HG02759 (cell line): ENCODE measurements around the gene TYW1.
"Not testable (repeated sequence)": the region's sequence is repeated elsewhere in the genome, so short reads cannot be mapped to it uniquely, and the experiment has no call there.

Experiments
- ATAC-seq: cut with Tn5 transposase; IDR thresholded peaks from one replicate; pipeline ENCODE4 v1.9.1; 2021; ENCODE audit warnings: mild to moderate bottlenecking, moderate library complexity; ENCODE audit not compliant: unreplicated experiment

Gene TYW1

DNA sequence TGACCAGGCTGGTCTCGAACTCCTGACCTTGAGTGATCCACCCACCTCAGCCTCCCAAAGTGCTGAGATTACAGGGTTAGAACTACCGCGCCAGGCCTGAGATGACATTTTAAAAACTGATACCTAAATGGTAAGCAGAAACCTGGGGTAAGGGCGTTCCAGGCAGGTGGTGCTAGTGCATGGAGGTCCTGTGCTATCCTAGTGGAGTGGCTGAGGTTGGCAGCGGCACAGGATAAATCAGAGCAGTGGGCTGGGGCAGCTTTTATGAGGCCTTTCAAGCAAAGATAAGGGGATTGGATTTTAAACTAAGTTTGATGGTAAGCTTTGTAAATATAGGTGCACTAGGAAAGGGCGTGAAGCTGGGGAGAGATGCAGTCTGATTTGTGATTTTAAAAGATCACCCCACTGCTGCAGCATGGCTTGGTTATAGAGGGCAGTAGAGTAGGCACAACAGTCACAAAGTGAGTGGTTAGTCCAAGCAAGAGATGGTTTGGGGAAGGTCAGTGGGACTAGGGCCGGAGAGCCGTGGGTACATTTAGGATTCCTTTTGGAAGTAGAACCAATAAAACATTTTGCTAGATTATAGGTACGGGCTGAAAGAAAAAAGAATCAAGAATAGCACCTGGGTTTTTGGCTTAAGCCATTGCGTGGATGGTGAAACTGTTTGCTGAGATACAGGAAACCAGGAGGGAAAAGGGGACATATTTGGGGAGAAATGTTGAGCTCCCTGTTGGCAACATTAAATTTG lies 188.5 kb downstream of the TYW1 start:
- ATAC-seq, result not testable (repeated sequence)

DNA sequence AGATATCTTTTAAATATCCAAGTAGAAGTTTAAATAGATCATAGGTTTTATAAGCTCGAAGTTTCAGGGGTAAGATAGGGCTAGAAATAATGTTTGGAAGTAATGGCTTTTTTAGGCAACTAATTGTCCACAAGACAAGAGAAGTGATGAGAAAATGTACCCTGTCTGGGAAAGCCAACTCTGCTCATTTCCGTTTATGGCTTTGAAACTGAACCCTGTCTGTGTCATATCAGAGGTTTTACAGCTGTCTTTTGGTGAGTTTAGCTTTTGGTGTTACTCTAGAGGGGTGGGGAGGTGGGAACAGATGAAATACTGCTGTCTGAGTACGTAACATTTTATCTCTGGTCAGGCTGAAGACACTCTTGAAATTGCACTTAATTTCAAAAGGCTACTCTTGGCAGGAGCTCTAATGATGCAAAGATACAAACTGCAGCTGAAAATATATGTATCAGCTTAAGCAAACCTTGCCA lies 189.1 kb downstream of the TYW1 start:
- not testable (repeated sequence) for ATAC-seq

DNA sequence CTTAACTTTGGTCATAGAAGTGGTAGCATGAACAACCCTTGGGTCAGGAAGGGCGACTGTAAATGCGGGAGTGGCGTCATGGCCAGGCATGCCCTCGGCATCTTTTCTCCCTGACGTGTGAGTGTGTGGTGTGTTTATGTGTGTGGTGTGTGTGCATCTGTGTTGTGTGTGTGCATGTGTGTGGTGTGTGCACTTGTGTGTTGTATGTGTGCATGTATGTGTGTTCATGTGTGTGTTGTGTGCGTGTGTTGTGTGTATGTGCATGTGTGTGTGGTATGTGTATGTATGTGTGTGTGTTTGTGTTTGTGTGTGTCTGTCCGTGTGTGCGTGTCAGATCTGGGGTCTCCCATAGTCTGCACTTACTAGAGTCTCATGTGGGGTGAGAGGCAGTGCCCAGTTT lies 192.5 kb downstream of the TYW1 start:
- ATAC-seq, result not testable (repeated sequence)

DNA sequence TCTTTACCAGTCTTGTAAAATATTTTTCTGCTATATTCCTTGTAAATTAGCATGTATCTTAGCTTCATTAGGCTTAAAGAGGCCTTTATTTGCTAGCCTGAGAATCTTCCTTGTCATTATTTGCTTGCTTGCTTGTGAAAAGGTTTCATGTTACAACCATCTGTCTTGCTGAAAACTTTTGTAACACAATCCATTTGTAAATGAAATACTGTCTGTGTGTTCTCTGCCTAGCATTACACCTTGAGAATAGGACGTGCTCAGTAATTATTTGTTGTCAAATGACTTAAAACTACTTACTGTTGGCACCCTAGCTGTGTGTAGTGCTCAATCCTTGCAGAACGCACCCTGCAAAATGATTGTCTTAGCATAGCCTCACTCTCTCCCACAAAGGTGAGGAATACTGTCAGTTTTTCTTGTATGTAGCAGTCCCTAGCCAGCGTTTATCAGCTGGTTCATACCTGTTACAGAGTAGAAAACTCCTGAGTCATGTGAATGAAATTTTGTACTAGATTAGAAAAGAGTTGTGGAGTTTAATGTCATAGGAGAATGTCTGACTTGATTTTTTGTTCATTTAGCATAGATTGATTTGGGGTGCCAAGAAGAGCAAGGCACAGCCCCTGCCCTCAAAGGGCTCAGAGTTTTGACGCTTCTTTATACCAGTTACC lies 193.3 kb downstream of the TYW1 start:
- ATAC-seq, result not testable (repeated sequence)

DNA sequence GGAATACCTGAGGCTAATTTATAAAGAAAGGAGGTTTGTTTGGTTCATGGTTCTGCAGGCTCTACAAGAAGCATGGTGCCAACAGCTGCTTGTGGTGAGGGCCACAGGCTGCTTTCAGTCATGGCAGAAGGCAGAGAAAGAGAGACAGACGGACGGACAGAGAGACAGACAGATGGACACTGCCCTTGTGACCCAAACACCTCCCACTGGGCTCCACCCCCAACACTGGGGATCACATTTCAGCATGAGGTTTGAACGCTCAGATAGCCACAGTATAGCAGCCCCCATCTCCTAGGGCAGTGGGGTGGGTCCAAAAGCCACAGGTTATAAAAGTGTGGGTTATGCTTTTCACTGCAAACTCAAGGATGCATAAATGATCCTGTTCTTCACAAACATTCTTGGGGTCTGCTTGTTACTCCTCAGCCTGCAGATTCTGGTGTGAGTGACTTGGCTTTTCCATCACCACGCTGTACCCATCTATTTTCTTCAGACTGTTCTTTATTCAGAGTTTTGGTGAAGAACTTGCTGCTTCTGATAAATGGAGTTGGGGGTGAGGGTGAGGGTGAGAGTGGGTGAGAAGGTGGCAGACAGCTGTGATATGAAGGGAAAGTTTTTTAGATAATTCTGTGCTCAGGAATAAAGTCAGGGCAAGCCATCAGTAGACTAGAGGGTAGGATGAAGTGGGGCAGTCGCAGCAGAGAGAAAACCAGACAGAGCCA lies 194.5 kb downstream of the TYW1 start:
- not testable (repeated sequence) for ATAC-seq

DNA sequence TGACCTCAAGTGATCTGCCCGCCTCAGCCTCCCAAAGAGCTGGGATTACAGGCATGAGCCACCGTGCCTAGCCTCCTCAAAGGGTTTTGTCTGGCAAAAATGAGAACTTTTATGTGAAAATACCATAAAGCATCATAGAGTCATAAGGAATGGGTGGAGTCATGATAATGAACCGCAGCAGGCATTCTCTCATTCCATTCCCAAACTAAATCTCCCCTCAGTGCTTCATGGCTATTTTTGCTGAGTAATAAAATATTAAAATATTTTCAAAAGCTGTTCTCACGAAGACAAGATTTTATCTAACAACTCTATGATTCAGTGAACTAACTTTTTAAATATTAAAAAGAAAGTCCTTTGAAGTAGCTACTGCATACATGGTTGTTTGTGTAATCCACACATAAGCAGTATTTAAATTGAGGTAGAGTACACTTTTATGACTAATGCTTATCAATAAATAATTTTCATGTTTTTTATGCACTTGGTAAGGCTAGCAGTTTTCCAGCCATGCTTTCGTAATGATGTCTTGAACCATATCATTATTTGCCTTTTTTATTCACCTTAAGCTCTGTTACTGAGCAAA lies 195.6 kb downstream of the TYW1 start:
- ATAC-seq, result not testable (repeated sequence)

DNA sequence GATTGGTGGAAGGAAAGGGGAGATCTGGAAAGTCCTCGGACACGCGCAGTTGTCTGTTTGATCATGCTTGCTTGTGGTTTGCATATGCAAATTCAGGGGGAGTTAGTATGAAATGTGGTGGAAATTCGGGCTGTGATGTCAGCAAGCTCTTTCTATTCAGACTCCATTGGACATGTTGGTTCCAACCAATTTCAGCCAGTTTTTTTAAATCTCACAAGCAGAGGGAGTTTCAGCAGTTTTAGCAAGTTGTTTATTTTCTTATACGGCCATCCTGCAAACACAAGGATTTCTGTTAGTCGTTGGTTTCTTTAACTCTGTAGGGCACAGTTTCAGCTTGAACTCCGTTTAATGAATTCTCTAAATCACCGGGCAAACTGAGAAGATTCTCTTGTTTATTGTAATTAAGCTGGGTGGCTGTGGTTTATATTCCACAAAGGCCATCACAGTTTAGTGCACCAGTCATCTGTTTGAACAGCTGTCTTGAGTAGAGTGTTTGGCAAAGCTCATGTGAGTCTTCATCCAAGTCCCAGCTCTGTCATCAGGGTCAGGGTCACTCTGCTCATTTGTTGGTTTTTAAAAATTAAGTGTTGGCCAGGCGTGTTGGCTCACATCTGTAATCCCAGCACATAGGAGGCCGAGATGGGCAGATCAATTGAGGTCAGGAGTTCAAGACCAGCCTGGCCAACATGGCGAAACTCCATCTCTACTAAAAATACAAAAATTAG lies 196.4 kb downstream of the TYW1 start:
- not testable (repeated sequence) for ATAC-seq

DNA sequence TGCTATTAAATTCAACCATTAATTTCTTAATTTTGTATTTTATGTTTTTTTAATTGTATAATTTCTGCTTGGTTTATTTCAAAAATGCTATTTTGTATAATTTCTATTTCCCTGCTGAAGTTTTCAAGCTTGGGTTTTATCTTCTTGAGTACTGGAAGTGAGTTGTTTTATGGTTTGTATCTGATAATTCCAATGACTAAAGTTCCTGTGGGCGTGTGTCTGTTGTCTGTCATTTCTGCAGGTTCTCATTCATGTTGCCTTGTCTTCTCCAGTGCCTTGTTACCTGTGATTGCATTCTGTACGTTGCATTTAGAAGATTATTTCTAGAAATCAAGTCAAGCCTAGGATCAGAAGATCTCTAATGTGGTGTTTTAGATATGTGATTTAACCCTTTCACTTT lies 199.5 kb downstream of the TYW1 start:
- not testable (repeated sequence) for ATAC-seq

DNA sequence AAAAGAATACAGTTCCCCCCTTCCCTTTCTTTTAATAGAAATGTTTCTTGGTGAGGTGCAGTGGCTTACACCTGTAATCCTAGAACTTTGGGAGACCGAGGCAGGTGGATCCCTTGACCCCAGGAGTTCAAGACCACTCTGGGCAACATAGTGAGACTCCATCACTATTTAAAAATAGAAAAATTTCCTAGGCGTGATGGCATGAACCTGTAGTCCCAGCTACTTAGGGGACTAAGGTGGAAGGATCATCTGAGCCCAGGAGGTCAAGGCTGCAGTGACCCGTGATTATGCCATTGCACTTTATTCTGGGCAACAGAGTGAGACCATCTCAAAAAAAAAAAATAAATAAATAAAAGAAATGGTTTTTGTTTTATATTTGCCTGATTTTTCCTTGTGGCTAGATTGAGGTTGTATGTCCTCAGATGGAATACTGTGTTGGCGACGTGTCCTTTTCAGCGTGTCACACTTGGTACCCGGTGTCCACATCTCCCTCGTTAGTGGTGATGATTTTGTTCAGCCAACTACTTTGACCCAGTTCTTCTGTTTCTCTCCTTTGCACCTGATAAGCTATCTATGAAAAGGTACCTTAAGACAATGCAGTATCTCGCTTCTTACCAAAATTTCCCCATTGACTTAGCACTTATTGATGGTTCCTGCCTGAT lies 202.4 kb downstream of the TYW1 start:
- not testable (repeated sequence) for ATAC-seq

DNA sequence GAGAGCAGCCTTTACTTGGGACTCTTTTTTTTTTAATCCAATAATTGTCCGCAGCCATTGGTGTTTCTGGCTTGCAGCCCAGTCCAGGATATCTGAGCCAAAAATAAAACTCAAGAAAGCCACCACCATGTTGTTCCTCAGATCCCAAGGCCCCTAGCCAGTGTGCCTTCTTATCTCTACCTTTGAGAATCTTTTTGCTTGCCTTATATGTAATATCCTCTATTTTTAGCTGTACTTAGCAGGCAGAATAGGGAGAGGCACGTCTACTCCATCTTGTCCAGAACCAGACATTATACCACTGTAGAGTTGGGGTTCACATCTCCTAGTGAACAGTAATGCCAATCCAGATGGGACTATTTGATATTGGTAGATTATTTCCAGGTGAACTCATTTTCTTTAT lies 209.1 kb downstream of the TYW1 start:
- not testable (repeated sequence) for ATAC-seq

DNA sequence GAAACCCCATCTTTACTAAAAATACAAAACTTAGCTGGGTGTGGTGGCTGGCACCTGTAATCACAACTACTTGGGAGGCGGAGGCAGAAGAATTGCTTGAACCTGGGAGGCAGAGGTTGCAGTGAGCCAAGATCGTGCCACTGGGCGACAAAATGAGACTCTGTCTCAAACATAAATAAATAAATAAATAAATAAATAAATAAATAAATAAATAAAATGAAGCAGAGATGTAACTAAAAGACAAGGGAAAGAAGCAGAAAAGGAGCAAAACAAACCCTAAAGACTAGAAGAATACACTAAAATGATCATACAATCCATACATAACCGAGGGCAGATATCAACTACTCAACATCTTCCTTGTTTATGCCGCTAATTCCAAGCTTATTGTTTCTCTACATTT lies 209.8 kb downstream of the TYW1 start:
- ATAC-seq, result no peak

DNA sequence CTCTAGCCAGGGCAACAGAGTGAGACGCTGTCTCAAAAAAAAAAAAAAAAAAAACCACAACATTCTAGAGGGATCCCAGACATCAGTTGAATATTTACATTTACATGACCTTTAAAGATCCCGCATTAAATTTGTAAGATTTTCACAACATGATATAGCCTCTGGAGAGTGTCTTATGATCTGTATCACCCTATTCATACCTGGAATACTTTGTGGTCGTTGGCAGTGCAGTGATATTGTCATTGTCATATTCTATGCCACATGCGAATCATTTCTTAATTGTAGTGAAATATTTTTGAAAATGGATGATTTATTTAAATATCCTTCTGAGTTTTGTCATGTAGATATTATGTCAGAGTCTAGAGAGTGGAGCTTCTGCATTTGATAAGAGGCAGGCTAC lies 212.0 kb downstream of the TYW1 start:
- not testable (repeated sequence) for ATAC-seq

DNA sequence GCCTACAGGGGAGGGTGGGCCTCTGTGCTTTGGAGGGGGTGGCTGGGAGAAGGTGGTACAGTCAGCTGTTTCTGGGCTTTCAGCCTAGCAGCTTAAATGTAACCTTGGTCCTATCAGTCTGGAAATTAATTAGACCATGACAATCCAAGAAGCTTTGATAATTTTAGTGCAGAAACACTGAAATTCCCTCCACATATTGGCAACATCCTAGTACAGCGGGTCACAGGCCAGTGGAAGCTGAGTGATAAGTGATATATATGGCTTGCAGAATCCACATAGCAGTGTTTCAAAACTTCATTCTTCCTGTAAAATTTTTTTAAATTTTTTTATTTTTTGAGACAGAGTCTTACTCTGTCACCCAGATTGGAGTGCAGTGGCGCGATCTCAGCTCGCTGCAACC lies 212.6 kb downstream of the TYW1 start:
- no peak for ATAC-seq

DNA sequence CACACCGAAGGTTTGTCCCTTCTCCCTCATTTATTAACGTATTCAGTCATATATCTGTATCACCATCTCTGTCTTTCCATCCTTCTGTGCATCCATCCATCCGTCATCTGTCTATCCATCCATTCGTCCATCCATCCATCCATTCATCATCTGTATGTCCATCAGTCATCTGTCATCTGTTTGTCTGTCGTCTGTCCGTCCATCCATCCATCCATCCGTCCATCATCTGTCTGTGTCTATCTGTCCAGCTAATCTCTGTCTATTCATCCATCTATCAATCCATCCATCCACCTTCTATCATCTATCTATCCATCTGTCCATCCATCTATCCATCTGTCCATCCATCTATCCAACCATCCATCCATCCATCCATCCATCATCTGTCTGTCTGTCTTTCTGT lies 213.9 kb downstream of the TYW1 start:
- ATAC-seq, result no peak

DNA sequence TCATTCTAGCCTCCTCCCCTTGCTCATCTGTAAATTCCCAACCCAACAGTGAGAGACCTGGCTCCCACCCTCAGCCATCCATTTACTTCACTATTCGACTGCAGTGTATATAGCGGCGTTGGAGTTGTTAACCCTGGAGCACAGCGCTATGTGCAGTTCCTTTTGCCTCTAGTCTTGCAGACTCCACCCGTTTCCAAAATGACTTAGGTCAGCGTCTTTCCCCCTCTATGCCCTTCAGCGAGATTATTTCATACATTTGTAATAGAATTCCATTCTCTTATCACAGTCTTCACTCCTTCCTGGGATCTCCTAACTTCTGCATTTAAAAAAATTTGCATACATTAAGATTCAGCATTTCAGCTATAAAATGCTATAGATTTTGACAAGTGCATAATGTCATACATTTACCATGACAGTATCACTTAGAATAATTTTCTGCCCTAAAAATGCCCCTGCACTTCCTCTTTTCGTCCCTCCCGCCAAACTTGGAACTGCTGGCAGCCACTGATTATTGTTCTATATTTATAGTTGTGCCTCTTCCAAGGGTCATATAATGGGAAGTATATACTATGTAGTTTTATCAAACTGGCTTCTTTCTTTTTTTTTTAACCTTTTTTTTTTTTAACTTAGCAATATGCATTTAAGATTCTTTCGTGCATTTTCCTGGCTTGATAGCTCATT lies 215.2 kb downstream of the TYW1 start:
- not testable (repeated sequence) for ATAC-seq

DNA sequence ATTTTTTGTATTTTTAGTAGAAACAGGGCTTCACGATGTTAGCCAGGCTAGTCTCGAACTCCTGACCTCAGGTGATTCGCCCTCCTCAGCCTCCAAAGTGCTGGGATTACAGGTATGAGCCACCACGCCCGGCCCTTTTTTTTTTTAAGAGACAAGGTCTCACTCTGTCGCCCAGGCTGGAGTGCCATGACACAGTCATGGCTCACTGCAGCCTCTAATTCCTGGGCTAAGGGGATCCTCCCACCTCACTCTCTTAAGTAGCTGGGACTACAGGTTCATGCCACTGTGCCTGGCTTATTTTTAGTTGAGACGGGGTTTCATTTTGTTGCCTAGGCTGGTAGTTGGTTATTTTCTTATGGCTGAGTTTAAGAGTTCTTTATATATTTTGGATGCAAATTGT lies 216.4 kb downstream of the TYW1 start:
- ATAC-seq, result not testable (repeated sequence)

DNA sequence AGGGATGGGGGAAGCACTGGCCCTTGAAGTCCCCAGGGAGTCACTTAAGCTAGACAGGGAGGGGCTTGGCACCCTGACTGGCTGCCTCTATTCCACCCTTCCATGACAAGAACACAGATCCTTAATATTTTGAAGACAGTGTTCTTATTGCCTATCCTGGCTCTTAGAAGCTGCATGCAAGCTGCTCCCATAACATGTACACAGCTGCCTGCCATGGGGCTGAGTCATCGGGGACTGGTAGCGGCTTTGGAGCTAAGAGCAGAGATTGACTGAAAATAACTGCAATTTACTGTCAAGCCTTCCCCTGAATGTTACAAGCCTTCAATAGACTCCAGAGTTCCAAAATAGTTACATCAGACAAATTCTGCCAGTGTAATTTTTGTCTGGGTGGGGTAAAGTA lies 226.9 kb downstream of the TYW1 start:
- not testable (repeated sequence) for ATAC-seq

DNA sequence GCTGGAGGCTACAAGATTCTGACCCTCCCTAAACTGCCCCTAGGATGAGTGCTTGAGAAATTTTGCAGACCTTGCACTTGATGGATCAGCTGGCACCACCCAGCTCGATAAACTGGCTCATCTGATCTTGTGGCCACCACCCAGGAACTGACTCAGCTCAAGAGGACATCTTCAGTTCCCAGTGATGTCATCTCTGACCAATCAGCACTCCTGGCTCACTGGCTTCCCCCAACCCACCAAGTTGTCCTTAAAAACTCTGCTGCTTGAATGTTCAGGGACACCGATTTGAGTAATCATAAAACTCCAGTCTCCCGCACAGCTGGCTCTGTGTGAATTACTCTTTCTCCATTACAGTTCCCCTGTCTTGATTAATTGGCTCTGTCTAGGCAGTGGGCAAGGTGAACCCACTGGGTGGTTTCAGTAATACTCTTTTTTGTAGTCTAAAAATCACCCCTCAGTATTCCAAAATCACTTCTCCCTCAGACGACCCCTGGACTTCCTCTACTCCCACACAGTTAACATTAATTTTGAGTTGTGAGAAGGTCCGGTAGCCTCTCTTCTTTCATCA lies 229.8 kb downstream of the TYW1 start:
- ATAC-seq, result not testable (repeated sequence)

DNA sequence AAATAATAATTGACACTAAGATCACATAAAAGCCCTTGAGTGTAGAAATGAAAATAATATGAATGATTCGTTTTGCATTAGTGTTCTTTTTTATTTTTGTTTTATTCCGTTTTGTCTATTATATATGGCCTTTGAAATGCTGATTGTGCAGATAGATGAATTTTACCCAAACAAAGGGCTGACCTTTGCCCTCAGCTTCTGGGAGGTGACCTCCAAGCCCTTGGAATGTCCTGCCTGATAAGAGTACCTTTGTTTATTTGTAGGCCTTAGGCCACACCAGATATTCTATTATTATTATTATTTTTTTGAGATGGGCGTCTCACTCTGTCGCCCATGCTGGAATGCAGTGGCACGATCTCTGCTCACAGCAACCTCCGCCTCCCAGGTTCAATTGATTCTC lies 230.3 kb downstream of the TYW1 start:
- ATAC-seq, result not testable (repeated sequence)
